A172 (cell line): Measurements from ENCODE around the gene MCU. TPM values are rescaled to one million over a fixed set of nuclear protein-coding genes. Genes with fewer than 3 reads are reported as not detected.
"Not testable (repeated sequence)": the region's sequence is repeated elsewhere in the genome, so short reads cannot be mapped to it uniquely, and the experiment has no call there.

ENCODE experiments used
- DNase-seq: peaks from one replicate; pipeline ENCODE4 v3.0.0-alpha.2; 2015; ENCODE audit warnings: low spot score
- total RNA-seq: library from RNA; depleted of rRNA; stranded (reverse); fragments of >200 nt; shearing (Covaris generic); gene quantifications from 2 replicates; pipeline ENCODE4 v1.2.3, GENCODE V29; 2014

The MCU gene
- total RNA-seq, 1 experiment from 2014 or later: 65.2 TPM

DNA sequence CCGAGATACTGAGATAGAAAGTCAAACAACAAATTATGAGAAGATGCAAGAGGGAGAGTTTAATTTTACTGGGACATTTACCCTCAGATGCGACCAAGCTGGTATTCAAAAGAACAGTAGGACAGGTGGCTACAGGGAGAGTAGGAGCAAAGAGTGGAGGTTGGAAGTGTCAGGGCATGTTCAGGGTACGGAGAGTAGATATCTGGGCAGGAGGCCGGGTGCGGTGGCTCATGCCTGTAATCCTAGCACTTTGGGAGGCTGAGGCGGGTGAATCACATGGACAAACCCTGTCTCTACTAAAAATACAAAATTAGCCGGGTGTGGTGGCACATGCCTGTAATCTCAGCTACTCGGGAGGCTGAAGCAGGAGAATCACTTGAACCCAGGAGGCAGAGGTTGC, 5.5 kb upstream of the MCU start:
- not testable (repeated sequence) for DNase-seq

- no peak for DNase-seq
These were observed 4.9 kb upstream of the MCU start for GRCh38 chr10:72687035-72687434.

DNA sequence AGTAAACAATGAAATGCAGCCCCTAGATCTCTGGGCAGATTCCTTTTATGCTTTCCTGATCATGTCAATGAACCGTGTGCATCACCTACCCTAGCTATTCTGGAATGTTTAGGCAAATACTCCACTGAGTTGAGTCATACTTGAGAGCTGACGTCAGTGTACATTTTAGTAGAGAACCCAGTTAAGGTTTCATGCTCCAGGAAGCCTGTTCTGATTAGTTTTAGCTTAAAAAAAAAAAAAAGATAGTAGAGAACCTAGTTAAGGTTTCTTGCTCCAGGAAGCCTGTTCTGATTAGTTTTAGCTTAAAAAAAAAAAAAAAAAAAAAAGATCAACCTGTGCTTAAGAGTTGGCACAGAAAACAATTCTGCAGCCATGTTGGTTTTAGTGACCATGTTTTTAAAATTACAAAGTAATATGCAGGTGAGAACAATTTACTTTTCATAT, 3.7 kb upstream of the MCU start:
- DNase-seq: peak; percentile 77

- DNase-seq: no peak
These were observed 2.3 kb upstream of the MCU start for GRCh38 chr10:72689660-72690059.

DNA sequence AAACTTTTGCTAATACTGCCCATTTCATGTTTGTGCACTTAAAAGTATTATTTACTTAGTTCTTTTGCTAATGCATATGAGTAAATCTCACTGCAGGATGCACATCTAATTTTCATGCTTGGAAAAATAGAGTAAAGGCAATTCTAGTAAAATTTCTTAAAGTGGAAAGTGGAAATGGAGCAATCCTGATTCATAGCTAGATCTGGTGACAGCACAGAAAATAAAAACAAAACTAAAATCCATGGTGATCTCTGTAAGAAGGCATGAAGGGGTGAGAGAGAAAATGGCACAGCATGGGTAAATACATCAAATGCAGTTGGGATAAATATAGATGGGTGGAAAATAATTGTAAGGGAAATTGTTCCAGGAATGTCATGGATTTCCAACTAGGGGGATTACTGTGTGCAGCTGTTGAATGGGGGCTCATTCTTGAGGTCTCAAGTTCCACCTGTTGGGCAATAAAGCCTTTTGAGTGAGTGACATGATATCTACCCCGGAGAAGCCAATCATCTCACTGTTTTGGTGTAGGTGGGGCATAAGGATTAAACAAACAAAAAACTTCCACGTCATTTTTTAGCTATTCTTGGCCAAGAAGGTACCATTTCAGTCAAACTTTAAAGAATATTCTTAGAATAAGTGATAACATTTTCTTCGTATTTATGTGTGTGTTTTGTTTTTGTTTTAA, 1.7 kb upstream of the MCU start:
- DNase-seq: no peak

GRCh38 chr10:72691470-72691862, 477 bp upstream of the MCU start:
- no peak for DNase-seq

GRCh38 chr10:72692744-72692993, 726 bp downstream of the MCU start:
- DNase-seq: no peak

DNA sequence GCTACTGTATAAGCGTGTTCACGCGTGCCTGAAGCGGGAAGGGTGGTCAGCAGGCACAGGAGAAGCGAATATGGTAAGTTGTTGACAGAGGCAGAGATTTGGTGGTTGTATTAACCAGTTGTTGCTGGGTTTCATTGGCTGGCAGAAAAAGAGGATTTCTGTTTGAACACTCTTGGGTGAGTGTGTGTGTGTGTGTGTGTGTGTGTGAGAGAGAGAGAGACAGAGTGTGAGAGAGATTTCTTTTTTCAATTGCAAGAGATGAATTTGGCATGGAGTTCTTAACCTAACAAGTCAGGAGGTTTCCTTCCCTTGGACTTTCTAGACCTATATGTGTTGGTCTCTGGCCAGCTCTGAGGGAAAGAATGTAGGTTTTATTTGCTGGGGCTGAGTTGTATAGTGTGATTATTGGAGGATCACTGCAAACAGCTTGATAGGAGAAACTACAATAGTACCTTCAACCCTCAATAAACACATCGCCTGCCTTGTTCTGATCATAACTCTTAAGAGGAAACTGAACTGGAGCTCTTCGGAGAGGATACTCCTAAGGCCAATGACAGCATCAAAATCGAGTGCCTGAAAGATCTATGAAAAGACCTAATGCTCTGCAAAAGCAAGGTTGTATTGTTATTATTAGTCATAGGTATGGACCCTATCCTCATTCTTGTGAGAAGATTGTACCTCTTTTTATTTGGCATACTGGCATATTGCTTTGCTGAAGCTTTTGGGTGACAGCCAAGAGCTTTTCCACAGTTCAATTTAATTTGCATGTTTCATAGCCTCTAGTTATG, 1.2 kb downstream of the MCU start:
- DNase-seq: no peak

GRCh38 chr10:72694476-72695369, 2.8 kb downstream of the MCU start:
- peak; percentile 44 for DNase-seq

DNA sequence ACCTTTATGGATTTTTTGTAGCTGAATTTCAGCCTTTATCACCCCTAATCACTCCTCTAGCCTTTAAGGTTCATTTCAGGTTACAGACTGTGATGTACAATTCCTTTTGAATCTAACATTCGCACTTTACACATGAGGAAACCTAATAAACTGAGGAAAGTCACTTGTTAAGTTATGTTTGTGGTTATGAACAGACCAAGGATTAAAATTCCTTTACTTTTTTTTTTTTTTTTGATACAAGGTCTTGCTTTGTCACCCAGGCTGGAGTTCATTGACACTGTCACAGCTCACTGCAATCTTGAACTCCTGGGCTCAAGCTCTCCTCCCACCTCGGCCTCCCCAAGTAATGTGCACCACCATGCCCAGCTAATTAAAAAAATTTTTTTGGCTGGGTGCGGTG, 3.6 kb downstream of the MCU start:
- DNase-seq: no peak

DNA sequence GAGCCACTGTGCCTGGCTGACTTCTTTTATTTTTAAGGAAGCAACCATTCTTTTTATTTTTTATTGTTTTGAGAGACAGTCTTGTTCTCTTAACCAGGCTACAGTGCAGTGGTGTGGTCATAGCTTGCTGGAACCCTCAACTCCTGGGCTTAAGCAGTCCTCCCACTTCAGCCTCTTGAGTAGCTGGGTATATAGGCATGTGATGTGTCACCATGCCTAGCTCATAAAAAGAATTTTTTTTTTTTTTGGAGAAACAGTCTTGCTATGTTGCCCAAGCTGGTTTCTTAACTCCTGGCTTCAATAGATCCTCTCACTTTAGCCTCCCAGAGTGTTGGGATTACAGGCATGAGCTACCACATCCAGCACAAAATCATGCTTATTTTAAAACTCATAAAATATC, 5.8 kb downstream of the MCU start:
- DNase-seq: no peak

DNA sequence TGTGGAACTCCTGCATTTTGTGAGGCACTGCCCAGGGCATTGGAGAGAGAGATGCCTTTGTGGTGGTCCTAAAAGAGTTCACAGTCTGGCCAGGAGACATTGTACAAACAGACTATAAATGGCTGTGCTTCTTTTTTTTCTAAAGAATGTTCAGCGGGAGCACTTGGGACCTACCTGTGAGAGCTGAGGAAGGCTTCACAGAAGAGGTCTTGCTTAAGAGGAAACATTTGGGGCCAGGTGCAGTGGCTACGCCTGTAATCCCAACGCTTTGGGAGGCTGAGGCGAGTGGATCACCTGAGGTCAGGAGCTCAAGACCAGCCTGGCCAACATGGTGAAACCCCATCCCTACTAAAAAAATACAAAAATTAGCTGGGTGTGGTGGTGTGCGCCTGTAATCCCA, 10.5 kb downstream of the MCU start:
- DNase-seq: not testable (repeated sequence)

- DNase-seq: no peak
These were observed 11.1 kb downstream of the MCU start for GRCh38 chr10:72702868-72703581.

DNA sequence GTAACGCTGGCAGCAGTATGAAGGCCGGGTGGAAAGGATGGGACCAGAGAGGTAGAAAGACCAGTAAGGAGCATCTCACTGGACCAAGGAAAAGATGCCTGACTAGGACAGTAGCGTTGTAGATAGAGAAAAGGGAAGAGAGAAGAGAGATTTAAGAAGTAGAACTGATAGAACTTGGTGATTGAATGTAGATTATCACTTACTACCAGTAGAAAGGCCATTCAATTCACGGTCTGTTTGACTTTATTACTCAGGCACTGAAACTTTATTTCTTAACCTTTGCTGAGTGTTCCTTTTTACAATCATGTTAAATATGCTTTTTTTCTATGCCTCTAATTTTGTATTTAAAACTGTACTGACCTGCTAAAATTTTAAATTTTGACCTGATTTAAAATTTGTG, 12.2 kb downstream of the MCU start:
- DNase-seq: no peak

- no peak for DNase-seq
These were observed 17.1 kb downstream of the MCU start for GRCh38 chr10:72709041-72709440.

GRCh38 chr10:72712136-72712535, 20.2 kb downstream of the MCU start:
- no peak for DNase-seq

- no peak for DNase-seq
These were observed 28.1 kb downstream of the MCU start for GRCh38 chr10:72719941-72720592.

- no peak for DNase-seq
These were observed 29.1 kb downstream of the MCU start for GRCh38 chr10:72720814-72721660.

DNA sequence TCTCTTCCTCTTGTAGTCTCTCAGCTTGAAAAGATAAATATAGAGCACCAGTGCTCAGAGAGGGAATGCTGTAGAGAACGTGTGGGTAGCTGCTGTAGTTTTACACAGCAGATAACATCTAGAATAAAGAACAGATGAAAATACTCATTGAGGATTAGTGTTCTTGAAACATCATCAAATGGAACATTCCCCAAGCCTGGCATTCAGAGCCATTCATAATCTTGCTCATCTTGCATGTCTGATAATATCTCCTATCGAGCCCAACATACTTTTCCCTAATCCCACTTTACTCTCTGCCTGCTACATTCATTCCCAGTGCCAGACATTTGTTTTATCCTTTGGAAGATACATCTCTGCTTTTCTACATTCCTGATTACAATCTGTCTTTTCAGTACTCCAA, 35.2 kb downstream of the MCU start:
- DNase-seq: no peak

DNA sequence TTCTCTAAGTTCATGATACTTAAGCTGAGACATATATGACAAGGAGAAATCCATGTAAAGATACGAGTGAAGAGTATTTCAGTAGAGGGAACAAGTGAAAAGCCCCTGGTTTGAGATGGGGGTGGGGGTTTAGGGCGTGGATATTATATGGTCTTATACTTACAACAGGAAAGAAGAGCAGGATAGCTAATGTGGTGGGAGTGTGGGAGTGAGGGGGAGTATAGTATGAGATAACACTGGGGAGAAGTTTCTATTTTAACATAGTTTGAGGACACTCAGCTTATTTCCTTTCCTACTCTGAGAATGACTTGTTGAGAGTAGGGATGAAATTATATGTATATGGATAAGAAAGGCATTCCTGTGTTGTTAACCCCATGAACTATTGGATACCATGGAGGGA, 36.5 kb downstream of the MCU start:
- DNase-seq: no peak

DNA sequence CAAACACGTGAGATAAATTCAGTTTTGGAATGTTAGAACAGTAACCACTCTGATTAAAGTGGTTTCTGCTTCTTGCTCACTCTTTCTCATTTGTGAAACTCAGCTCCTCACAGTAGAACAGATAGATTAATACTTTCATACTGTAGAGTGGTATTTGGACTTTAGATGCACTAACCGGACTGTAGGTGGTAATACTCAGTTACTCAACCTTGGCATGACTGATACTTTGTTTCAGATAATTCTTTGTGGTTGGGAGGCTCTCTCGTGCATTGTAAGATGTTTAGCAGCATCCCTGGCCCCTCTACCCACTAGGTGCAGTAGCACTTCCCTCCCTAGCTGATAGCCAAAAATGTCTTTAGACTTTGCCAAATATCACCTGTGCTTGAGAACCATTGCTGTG, 37.6 kb downstream of the MCU start:
- DNase-seq: no peak
